CD4-positive, alpha-beta T cell treated with Interleukin-4 for 4 hours (primary cell): ENCODE data around the gene RAB8A.
"Not testable (repeated sequence)": the region's sequence is repeated elsewhere in the genome, so short reads cannot be mapped to it uniquely, and the experiment has no call there.

ENCODE experiments used
- DNase-seq: peaks from one replicate; pipeline ENCODE4 v3.0.0-alpha.2; 2020

The RAB8A gene

GRCh38 chr19:16078759-16079707 lies 32.7 kb upstream of the RAB8A start:
- DNase-seq, result peak; percentile 92

DNA sequence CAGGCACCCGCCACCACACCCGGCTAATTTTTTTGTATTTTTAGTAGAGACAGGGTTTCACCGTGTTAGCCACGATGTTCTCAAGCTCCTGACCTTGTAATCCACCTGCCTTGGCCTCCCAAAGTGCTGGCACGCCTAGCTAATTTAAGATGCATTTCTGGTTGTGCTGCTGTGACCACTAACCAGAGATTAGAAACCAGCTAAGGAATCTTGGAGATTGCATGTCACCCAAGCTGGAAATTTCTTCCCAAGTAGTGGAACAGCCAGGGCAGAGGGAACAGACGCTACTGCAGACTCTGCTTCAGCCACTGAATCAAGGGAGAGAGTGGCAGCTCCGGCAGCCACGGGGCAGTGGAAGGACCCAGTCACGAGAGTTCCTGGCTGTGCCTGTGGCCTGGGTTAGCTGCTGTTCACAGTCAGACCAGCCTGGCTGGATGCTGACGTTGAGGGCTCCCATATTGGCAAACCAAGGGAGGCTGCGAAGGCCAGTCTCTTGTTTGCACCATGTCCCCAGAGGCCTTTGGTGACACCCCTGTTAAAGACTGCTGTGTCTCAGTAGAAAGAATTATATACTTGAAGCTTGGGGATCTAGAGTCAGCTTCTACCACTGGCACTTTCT lies 27.5 kb upstream of the RAB8A start:
- DNase-seq, result no peak

DNA sequence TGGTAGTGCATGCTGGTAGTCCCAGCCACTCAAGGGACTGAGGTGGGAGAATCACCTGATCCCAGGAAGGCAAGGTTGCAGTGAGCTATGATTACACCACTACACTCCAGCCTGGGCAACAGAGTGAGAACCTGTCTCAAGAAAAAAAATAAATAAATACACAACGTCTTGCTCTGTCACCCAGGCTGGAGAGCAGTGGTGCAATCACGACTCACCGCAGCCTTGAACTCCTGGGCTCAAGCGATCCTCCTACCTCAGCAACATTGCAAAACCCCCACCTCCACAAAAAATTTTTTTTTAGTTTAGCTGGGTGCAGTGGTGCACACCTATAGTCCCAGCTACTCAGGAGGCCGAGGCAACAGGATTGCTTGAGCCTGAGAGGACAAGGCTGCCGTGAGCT lies 26.6 kb upstream of the RAB8A start:
- no peak for DNase-seq

DNA sequence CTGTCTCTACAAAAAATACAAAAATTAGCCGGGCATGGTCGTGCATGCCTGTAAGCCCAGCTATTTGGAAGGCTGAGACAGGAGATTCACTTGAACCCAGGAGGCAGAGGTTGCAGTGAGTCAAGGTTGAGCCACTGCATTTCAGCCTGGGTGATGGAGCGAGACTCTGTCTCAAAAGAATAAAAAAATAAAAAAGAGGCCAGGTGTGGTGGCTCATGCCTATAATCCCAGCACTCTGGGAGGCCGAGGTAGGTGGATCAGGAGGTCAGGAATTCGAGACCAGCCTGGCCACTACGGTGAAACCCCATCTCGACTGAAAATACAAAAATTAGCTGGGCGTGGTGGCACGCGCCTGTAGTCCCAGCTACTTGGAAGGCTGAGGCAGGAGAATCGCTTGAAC lies 24.3 kb upstream of the RAB8A start:
- DNase-seq, result not testable (repeated sequence)

DNA sequence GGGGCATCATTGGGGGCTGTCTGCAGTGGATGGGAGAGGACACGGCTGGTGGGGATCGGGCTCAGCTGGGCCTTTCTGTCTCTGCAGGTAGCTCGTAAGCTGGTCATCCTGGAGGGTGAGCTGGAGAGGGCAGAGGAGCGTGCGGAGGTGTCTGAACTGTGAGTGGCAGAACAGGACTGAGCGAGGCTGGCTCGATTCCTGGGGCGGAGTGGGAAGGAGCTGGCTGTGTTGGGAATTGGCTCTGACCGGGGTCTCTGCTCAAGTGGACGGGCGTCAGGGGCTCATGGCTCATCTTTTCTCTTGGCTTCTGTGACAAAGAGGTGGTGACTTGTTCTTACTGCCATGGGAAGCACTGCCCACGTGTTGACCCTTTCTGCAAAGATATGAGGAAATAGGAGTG lies 23.7 kb upstream of the RAB8A start:
- no peak for DNase-seq

DNA sequence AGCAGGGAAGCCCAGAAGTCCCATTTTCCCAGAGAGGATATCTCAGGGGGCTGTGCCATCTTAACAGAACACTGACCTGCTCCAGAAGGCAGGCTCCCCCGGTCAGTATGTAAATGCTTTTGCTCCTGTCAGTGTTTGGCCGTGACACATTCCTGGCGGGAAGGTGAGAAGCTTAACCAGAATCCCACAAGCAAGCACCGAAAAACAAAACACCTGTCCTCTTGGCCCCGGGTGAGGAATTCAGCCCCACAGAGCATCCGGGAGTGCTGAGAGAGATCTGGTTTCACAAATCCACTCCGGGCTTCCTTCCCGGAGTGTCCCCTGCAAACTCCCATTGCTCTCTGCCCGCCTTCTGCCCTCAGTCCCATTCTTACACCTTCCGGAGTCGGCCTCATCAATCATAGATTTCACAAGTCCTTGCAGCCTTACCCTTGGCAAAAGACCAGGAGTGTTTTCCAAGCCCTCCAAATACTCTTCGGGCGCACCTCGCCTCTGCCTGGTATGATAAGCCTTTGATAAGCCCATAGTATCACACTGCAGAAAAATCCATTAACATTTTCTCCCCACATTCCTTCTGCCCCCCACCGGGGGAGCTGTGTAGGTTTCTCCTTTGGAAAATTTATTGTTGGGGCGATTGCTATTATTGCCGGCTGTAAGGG lies 23.2 kb upstream of the RAB8A start:
- no peak for DNase-seq

DNA sequence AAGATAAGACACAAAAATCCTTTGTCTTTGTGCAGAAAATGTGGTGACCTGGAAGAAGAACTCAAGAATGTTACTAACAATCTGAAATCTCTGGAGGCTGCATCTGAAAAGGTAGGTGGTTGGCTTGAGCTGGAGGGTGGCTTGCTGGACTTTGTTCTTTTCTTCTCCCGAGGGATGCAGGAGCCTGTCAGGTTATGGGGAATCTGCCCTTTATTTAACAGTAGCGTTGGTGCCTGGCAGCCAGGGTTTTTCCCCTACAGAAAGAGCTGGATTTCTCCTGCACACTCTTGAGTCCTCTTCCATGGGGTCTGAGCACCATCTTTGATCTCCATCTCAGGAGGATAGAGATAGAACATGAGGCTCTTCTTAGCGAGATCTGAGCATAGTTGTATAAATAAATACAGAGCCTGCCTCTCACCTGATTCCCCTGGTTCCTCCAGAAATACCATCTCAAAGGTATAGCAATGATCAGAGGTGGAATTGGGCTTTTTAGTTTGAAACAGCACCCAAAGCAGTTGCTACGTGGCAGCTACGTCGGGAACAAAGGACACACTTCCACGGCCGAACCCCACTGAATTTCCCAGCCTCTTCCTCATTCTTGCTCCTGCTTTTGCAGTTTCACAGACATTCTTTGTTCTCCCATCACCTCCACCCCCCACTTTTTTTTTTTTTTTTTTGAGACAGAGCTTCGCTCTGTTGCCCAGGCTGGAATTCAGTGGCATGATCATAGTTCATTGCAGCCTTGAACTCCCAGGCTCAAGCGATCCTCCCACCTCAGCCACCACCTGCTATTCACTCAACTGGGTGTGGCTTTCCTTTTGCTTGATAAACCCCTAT lies 22.5 kb upstream of the RAB8A start:
- no peak for DNase-seq

DNA sequence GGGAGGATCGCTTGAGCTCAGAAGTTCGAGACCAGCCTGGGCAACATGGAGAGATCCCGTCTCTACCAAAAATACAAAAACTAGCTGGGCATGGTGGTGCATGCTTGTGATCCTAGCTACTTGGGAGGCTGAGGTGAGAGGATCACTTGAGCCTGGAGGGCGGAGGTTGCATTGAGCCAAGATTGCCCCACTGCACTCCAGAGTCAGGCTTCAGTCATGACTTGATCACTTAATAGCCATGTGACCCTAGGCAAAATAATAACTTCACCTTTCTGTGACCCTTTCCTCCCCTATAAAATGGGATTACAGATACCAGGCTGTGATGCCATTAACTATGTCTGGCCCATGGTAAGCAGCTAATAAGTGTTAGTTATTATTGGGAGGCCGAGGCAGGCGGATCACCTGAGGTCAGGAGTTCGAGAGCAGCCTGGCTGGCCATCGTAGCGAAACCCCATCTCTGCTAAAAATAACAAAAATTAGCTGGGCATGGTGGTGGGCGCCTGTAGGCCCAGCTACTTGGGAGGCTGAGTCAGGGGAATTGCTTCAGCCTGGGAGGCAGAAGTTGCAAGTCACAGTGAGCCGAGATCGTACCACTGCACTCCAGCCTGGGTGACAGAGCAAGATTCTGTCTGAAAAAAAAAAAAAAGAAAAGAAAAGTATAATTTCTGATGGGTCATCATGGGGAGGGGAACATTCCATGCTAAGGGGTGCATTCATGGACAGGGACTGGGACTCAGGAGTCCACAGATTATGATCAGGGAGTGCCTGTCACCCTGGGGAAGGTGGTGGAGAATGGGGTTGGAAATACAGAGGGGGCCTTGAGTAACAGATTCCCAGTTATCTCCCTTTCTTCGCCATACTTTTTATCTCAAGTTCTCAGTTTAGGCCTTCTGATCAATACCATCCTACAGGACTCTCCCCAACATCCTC lies 19.9 kb upstream of the RAB8A start:
- DNase-seq, result no peak

DNA sequence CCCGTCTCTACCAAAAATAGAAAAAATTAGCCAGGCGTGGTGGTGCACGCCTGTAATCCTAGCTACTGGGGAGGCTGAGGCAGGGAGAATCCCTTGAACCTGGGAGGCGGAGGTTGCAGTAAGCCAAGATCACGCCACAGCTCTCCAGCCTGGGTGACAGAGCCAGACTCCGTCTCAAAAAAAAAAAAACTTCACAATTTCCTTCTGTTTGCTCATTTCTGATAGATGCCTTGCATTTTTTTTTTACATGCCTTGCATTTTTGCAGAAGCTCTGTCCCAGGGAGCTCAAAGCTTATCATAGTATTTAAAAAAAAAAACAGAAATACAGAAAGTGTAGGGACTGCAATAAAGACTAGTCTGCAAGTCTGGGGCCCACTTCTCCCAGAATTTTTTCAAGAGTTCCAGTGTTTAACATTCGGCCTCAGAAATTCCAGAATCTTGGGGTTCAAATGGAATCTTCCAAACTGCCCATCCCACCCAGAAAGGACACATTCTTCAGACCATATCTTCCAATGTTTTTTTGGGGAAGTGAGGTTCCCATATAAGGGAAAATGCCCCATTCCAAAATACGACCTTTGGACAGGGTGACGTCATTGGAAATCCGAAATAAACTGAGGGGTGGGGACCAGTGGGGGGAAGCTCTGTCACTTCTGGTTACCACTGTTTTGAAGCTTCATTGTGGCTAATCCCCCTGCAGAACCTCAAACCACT lies 17.2 kb upstream of the RAB8A start:
- no peak for DNase-seq

DNA sequence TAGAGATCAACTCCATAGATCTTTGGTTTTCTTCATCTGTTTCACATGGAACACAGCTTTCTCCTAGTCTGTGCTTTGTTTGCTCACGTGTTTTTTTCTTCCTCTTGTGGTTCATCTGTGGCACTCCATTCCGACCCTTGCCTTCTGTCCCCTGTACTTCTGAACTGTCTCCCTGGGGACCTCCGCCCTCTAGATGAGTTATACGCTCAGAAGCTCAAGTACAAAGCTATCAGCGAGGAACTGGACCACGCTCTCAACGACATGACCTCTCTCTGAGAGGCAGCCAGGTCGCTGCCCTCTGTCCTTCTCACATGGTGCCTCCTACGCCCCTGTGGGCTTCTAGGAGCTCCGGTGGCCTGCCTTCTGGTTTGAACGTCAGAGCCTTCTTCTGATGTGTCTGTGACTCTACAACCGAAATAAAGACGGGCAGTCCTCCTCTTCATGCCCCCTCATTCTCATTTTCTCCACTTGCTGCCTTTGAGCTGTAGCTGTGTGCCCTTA lies 16.6 kb upstream of the RAB8A start:
- DNase-seq, result no peak

DNA sequence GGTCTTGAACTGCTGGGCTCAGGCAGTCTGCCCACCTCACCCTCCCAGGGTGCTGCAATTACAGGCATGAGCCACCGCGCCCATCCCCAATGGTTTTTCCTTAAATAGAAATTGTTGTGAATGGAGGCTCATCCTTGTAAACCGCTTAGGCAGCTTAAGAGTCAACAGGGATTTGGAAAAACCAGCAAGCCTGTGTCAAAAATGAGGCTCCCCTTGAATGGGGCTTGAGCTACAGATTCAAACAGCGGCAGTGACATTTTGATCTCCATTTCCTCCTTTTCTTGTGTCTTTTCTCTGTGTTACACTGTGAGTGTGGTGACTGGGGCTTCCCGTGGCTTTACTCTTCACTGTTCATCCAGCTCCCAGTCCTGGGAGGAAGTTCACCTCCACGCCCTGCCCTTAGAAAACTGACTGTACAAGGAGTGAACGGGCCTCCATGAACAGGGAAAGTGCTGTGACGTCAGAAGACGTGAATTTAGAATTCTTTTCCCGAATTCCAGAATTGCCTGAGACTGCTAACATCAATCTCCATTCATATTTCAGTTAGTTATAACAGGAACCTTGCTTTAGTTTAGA lies 15.3 kb upstream of the RAB8A start:
- DNase-seq, result no peak

GRCh38 chr19:16098416-16098768 lies 13.3 kb upstream of the RAB8A start:
- no peak for DNase-seq

DNA sequence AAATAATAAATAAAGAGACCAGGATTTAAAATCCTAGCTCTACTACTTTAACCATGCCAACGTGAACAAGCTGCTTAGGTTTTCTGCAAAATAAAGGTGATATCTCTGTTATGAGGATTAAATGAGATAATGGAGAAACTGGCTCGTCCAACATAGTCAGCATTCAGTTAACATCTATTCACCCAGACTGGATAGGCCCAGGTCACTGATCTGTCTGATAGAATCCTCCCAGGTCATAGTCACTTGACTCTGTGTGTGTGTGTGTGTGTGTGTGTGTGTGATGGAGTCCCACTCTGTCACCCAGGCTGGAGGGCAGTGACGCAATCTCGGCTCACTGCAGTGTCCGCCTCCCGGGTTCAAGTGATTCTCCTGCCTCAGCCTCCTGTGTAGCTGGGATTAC lies 12.9 kb upstream of the RAB8A start:
- no peak for DNase-seq

GRCh38 chr19:16099314-16099965 lies 12.2 kb upstream of the RAB8A start:
- DNase-seq, result not testable (repeated sequence)

- DNase-seq, result no peak
Observed at GRCh38 chr19:16100524-16100923, 11.2 kb upstream of the RAB8A start.

DNA sequence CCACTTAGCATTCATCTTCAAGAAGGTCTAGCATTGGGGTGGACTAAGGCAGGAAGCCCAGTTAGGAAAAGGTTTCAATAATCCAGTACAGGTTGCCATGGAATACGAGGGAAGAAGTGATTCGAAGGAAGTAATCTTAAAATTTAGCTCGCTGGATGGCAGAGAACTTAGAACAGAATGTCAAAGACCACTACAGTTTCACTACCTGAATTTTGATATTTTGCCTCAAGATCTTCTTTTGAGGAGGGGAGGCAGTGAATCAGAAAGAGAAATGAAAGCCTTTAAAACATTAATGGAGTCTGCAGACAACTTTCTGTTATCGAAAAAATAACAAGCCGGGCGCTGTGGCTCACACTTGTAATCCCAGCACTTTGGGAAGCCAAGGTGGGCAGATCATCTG lies 7.0 kb upstream of the RAB8A start:
- DNase-seq, result no peak

DNA sequence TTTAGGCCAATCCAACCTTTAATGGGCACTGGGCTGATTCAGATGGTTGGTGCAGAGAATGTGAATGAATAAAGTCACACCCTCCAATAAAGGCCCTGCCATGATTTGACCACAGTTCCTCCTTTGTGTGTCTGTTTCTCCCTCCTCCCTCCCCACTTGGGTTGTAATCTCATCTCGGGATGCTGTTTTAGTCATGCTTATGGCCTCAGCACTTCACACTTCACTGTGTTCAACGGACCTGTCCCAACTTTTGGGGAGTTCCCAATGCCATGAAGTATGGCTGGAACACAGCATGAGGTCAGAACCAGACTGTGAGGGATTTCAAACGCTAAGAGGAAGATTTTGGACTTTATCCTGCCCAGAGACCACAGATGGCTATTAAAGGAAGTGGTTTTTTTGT lies 5.6 kb upstream of the RAB8A start:
- DNase-seq, result no peak

DNA sequence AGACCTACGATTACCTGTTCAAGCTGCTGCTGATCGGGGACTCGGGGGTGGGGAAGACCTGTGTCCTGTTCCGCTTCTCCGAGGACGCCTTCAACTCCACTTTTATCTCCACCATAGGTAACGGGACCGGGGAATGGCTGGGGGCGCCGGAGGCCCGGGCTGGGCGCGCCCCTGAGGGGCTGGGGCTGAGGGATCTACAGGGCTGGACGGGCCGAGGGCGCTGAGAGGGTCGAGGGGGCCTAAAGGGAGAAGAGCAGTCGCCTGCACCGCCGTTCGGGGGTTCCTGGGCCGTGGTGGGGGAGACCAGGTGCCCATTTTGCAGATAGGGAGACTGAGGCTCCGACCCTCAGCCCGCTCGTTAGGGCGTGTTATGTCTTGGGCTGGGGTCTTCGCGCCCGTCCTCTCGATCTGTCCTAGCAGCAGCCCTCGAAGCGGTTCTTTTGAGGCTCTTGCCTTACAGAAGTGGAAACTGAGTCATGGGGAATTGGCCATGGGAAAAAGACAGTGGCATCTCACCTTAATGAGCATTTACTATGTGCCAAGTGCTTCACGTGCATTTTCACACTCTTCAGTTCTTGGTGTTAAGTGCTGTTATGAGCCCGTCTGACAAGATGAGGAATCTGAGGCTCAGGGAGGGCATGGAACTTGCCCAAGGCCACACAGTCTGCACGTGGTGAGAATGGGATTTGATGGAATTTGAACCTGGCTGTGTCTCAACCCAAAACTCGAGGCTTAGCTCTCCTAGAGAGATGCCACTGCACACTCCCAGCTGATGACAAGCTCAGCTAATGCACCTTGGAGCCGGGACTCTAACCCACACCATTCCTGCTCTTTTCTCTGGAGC lies 442 bp downstream of the RAB8A start:
- DNase-seq, result no peak

- no peak for DNase-seq
Observed at GRCh38 chr19:16112778-16113177, 1.1 kb downstream of the RAB8A start.
